SW480 (cell line): Measurements from ENCODE around the gene CCL27.

Source experiments
- DNase-seq: peaks from one replicate; pipeline ENCODE4 v3.0.0-alpha.2; 2016; ENCODE audit warnings: low spot score

CCL27 gene

GRCh38 chr9:34684816-34685215, 22.4 kb upstream of the CCL27 start:
- DNase-seq, result no peak

GRCh38 chr9:34684145-34684544, 21.7 kb upstream of the CCL27 start:
- no peak for DNase-seq

GRCh38 chr9:34675869-34676268, 13.4 kb upstream of the CCL27 start:
- no peak for DNase-seq

GRCh38 chr9:34675048-34675714, 12.7 kb upstream of the CCL27 start:
- DNase-seq, result peak; percentile 75

GRCh38 chr9:34674440-34674839, 12.0 kb upstream of the CCL27 start:
- no peak for DNase-seq

- DNase-seq, result no peak
These were observed 8.8 kb upstream of the CCL27 start for GRCh38 chr9:34671307-34671706.

- DNase-seq, result no peak
These were observed 7.5 kb upstream of the CCL27 start for GRCh38 chr9:34669809-34670562.

GRCh38 chr9:34665381-34666250, 3.2 kb upstream of the CCL27 start:
- DNase-seq, result peak; percentile 87

GRCh38 chr9:34665067-34665380, 2.6 kb upstream of the CCL27 start:
- DNase-seq, result no peak

- DNase-seq, result peak; percentile 62
These were observed 2.0 kb upstream of the CCL27 start for GRCh38 chr9:34664281-34665066.

GRCh38 chr9:34663303-34663605, 797 bp upstream of the CCL27 start:
- no peak for DNase-seq

- DNase-seq, result peak; percentile 48
These were observed 2.7 kb downstream of the CCL27 start for GRCh38 chr9:34659592-34660253.

GRCh38 chr9:34658461-34658860, 4.0 kb downstream of the CCL27 start:
- no peak for DNase-seq

GRCh38 chr9:34656992-34657391, 5.5 kb downstream of the CCL27 start:
- no peak for DNase-seq

GRCh38 chr9:34655394-34655793, 7.1 kb downstream of the CCL27 start:
- no peak for DNase-seq

- DNase-seq, result no peak
These were observed 8.0 kb downstream of the CCL27 start for GRCh38 chr9:34654323-34655051.

- no peak for DNase-seq
These were observed 9.0 kb downstream of the CCL27 start for GRCh38 chr9:34653151-34654072.

GRCh38 chr9:34652602-34653000, 9.9 kb downstream of the CCL27 start:
- no peak for DNase-seq

- DNase-seq, result peak; percentile 91
These were observed 10.4 kb downstream of the CCL27 start, which contains the start of gene IL11RA for GRCh38 chr9:34651876-34652601. TSS of gene IL11RA (plus strand) at chr9:34652185. CDS start at chr9:34655218, 3,033 bp downstream.
